A549 (cell line): ENCODE data around the gene RPRD1A. TPM values are rescaled to one million over a fixed set of nuclear protein-coding genes. Genes with fewer than 3 reads are reported as not detected.

Source experiments
- ATAC-seq, 2 experiments: fragments of 200-7000 bp in 1 of 2; fragments of >200 bp in 1 of 2; cut with Nextera tagmentation in 1 of 2; cut with Tn5 transposase in 1 of 2; 3 replicates each; pipeline versions ENCODE4 v1.8.0 to v1.9.1; 2018 to 2020; ENCODE audit warnings: mild to moderate bottlenecking in 1 of 2, moderate library complexity in 1 of 2
- CTCF ChIA-PET: fragments of 300-600 bp; sonication (Branson Sonifier 250); formaldehyde crosslinking; extraction: SDS; loops from one replicate; lab custom pipeline; 2021; ENCODE audit warnings: antibody characterized with exemption, inconsistent platforms; lab: Yijun Ruan, JAX
- POLR2A ChIA-PET: fragments of 350-600 bp; formaldehyde crosslinking; extraction: SDS; loops from one replicate; lab custom pipeline; 2021; ENCODE audit warnings: antibody characterized with exemption, inconsistent platforms; lab: Yijun Ruan, JAX
- DNase-seq, 2 experiments: peaks; one replicate each; pipeline versions ENCODE4 v3.0.0 to v3.0.0-alpha.2; 2011 to 2016; ENCODE audit warnings: low read depth in 1 of 2, low spot score in 1 of 2
- FAIRE-seq: peaks from 2 replicates; lab custom pipeline; 2011; peaks lifted over from hg19 to GRCh38; lab: Jason Lieb, UNC
- H3K27ac ChIP-seq, 2 experiments: fragments of >200 bp; sonication (Bioruptor Twin); formaldehyde crosslinking; 3 replicates each; pipeline ENCODE4 v1.5.1; 2016 to 2017
- H3K4me1 ChIP-seq: fragments of >200 bp; sonication (Bioruptor Twin); formaldehyde crosslinking; 3 replicates; pipeline ENCODE4 v1.6.1; 2016
- H3K4me2 ChIP-seq: fragments of >200 bp; sonication (Bioruptor Twin); formaldehyde crosslinking; 3 replicates; pipeline ENCODE4 v1.6.1; 2016
- H3K4me3 ChIP-seq: fragments of >200 bp; sonication (Bioruptor Twin); formaldehyde crosslinking; 3 replicates; pipeline ENCODE4 v1.5.1; 2016
- H3K9me3 ChIP-seq: fragments of >200 bp; sonication (Bioruptor Twin); formaldehyde crosslinking; 3 replicates; pipeline ENCODE4 v1.6.1; 2016
- CEBPB ChIP-seq, 2 experiments: fragments of >200 bp in 1 of 2; sonication (Bioruptor Twin) in 1 of 2; formaldehyde crosslinking in 1 of 2; IDR thresholded peaks; 2 replicates each; pipeline ENCODE4 v1.6.1; 2012 to 2016
- CHD4 ChIP-seq: fragments of 200-600 bp; sonication (generic); IDR thresholded peaks from 2 replicates; pipeline ENCODE4 v1.6.1; 2016; ENCODE audit warnings: antibody characterized with exemption, mild to moderate bottlenecking, borderline replicate concordance
- CTCF ChIP-seq: fragments of >200 bp; sonication (Bioruptor Twin); formaldehyde crosslinking; IDR thresholded peaks from 3 replicates; pipeline ENCODE4 v1.5.1; 2016
- EHMT2 ChIP-seq: fragments of 200-600 bp; sonication (generic); IDR thresholded peaks from 2 replicates; pipeline ENCODE4 v1.6.1; 2016; ENCODE audit warnings: antibody characterized with exemption, low read depth, mild to moderate bottlenecking, moderate library complexity
- EP300 ChIP-seq, 2 experiments: fragments of >200 bp; sonication (Bioruptor Twin); formaldehyde crosslinking; IDR thresholded peaks; 2 replicates in 1 of 2; 3 replicates in 1 of 2; pipeline ENCODE4 v1.6.1; 2016 to 2017
- FOSL2 ChIP-seq, 2 experiments: fragments of 450-650 bp in 1 of 2; fragments of >200 bp in 1 of 2; sonication (Bioruptor Twin) in 1 of 2; formaldehyde crosslinking; IDR thresholded peaks; 2 replicates each; pipeline versions ENCODE4 v1.5.0 to v1.6.1; 2016 to 2020; ENCODE audit warnings: mild to moderate bottlenecking in 1 of 2, moderate library complexity in 1 of 2
- HDAC2 ChIP-seq: fragments of 200-600 bp; sonication (generic); IDR thresholded peaks from 2 replicates; pipeline ENCODE4 v1.6.1; 2016
- HEYL ChIP-seq: fragments of 250-450 bp; sonication (Bioruptor Pico); IDR thresholded peaks from 2 replicates; pipeline ENCODE4 v1.8.0; 2021; ENCODE audit warnings: mild to moderate bottlenecking, moderate library complexity
- HOXB5 ChIP-seq: fragments of 250-450 bp; sonication (Bioruptor Pico); IDR thresholded peaks from 2 replicates; pipeline ENCODE4 v1.5.0; 2020; ENCODE audit warnings: mild to moderate bottlenecking, moderate library complexity
- JUNB ChIP-seq: fragments of >200 bp; sonication (Bioruptor Twin); formaldehyde crosslinking; IDR thresholded peaks from 2 replicates; pipeline ENCODE4 v1.6.1; 2016
- MAZ ChIP-seq: fragments of 150-350 bp; IDR thresholded peaks from 2 replicates; pipeline ENCODE4 v1.6.1; 2014; ENCODE audit warnings: antibody characterized with exemption, low read depth, low read length, borderline replicate concordance
- NPAS2 ChIP-seq: fragments of 250-450 bp; sonication (Bioruptor Pico); IDR thresholded peaks from 2 replicates; pipeline ENCODE4 v1.8.0; 2022; ENCODE audit warnings: mild to moderate bottlenecking, moderate library complexity, borderline replicate concordance
- PHF8 ChIP-seq: fragments of 200-600 bp; sonication (generic); IDR thresholded peaks from 2 replicates; pipeline ENCODE4 v1.6.1; 2016; ENCODE audit warnings: low read depth, mild to moderate bottlenecking, antibody characterized with exemption, moderate library complexity, borderline replicate concordance
- RARB ChIP-seq: fragments of 250-450 bp; sonication (Bioruptor Pico); IDR thresholded peaks from 2 replicates; pipeline ENCODE4 v1.8.0; 2021; ENCODE audit warnings: mild to moderate bottlenecking, moderate library complexity
- RCOR1 ChIP-seq: fragments of 150-350 bp; IDR thresholded peaks from 2 replicates; pipeline ENCODE4 v1.6.1; 2014; ENCODE audit warnings: antibody characterized with exemption, low read length, low read depth
- RNF2 ChIP-seq: fragments of 200-600 bp; sonication (generic); IDR thresholded peaks from 2 replicates; pipeline ENCODE4 v1.6.1; 2016; ENCODE audit warnings: low read depth, mild to moderate bottlenecking, antibody characterized with exemption, moderate library complexity, borderline replicate concordance
- SMC3 ChIP-seq: fragments of >200 bp; sonication (Bioruptor Twin); formaldehyde crosslinking; IDR thresholded peaks from 3 replicates; pipeline ENCODE4 v1.6.1; 2018; ENCODE audit warnings: inconsistent platforms
- SREBF2 ChIP-seq: fragments of 450-650 bp; IDR thresholded peaks from 2 replicates; pipeline ENCODE4 v1.6.1; 2014; ENCODE audit warnings: mild to moderate bottlenecking, moderate library complexity
- TFCP2L1 ChIP-seq: fragments of 250-450 bp; sonication (Bioruptor Pico); IDR thresholded peaks from 2 replicates; pipeline ENCODE4 v1.5.0; 2021; ENCODE audit warnings: mild to moderate bottlenecking
- TP53 ChIP-seq: fragments of 250-450 bp; sonication (Bioruptor Pico); IDR thresholded peaks from 2 replicates; pipeline ENCODE4 v1.5.0; 2021; ENCODE audit warnings: mild to moderate bottlenecking, moderate library complexity
- USF2 ChIP-seq: fragments of 450-650 bp; IDR thresholded peaks from 2 replicates; pipeline ENCODE4 v1.6.1; 2014; ENCODE audit warnings: antibody characterized with exemption
- WGBS: methylation state at CpG from one replicate; pipeline ENCODE4 v1.1.6; 2017; ENCODE audit errors: missing lambda C conversion rate; 5-methylcytosine and 5-hydroxymethylcytosine counted together
- polyA plus RNA-seq, 4 experiments: library from polyadenylated mRNA; depleted of rRNA in 3 of 4; stranded (reverse); fragments of >200 nt; fragmentation: RNase III in 1 of 4; extraction: RNeasy Plus Mini Kit Qiagen cat#74134 plus additional on column Dnase treatment in 1 of 4; gene quantifications; 2 replicates in 3 of 4; 3 replicates in 1 of 4; pipeline ENCODE4 v1.2.3, GENCODE V29; 2011 to 2017
- TF ChIP-seq, protein P1 (sequence below): IDR thresholded peaks from 2 replicates; pipeline ENCODE4 v1.6.1; 2012; ENCODE audit warnings: low read depth, borderline replicate concordance
- TF ChIP-seq, protein P2 (sequence below): fragments of >200 bp; sonication (Bioruptor Twin); formaldehyde crosslinking; IDR thresholded peaks from 2 replicates; pipeline ENCODE4 v1.6.1; 2016
- TF ChIP-seq, protein P3 (sequence below): fragments of 250-450 bp; sonication (Bioruptor Pico); IDR thresholded peaks from 2 replicates; pipeline ENCODE4 v1.5.0; 2020; ENCODE audit warnings: low read depth, mild to moderate bottlenecking, moderate library complexity

The RPRD1A gene
- polyA plus RNA-seq, 2 of the 4 experiments (the other 2 are of a cell fraction), result 25.8 to 58.2 TPM

GRCh38 chr18:35971661-35972196, 95.6 kb downstream of the RPRD1A start:
- H3K4me1 ChIP-seq, result peaks cover 6% of the 10 kb centered on the region; the same call in 1 of the 3 replicates
- H3K9me3 ChIP-seq, result no peaks in the 10 kb centered on the region
- peak overlapping the region; percentile 73 to 89 for H3K27ac ChIP-seq
- no peak for FAIRE-seq
- H3K4me3 ChIP-seq, result peak overlapping the region; percentile 61
- DNase-seq, result no peak
- TF ChIP-seq SMC3, result no peak
- no peak for TF ChIP-seq USF2
- no peak for TF ChIP-seq CEBPB (IDR thresholded peaks at IDR 0.05)
- TF ChIP-seq RCOR1, result no peak
- no peak for TF ChIP-seq TFCP2L1 (CRISPR knock-in tag)
- TF ChIP-seq PHF8, result no peak
- no peak for TF ChIP-seq RARB
- TF ChIP-seq, protein P1, sequence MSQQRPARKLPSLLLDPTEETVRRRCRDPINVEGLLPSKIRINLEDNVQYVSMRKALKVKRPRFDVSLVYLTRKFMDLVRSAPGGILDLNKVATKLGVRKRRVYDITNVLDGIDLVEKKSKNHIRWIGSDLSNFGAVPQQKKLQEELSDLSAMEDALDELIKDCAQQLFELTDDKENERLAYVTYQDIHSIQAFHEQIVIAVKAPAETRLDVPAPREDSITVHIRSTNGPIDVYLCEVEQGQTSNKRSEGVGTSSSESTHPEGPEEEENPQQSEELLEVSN, result no peak
- TF ChIP-seq HOXB5, result no peak
- no peak for TF ChIP-seq EP300 (IDR thresholded peaks at IDR 0.05)
- no peak for TF ChIP-seq JUNB
- TF ChIP-seq HEYL (CRISPR knock-in tag), result no peak
- TF ChIP-seq, protein P2, sequence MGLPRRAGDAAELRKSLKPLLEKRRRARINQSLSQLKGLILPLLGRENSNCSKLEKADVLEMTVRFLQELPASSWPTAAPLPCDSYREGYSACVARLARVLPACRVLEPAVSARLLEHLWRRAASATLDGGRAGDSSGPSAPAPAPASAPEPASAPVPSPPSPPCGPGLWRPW, result no peak
- TF ChIP-seq CHD4, result no peak
- TF ChIP-seq CTCF, result no peak
- TF ChIP-seq MAZ, result no peak
- TF ChIP-seq TP53 (CRISPR knock-in tag), result no peak
- TF ChIP-seq, protein P3, sequence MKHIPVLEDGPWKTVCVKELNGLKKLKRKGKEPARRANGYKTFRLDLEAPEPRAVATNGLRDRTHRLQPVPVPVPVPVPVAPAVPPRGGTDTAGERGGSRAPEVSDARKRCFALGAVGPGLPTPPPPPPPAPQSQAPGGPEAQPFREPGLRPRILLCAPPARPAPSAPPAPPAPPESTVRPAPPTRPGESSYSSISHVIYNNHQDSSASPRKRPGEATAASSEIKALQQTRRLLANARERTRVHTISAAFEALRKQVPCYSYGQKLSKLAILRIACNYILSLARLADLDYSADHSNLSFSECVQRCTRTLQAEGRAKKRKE (CRISPR knock-in tag), result no peak
- ATAC-seq, result peak; percentile 38 to 50; a peak in 5 of 6 replicates
- ChIA-PET CTCF (no interaction called here), POLR2A (interaction anchor here (0.5 to 1.4 kb wide), 10 partner anchors 10 to 598 kb away, joined by 3 to 9 read pairs (median 4); no protein-coding TSS in a partner anchor)
- 38% methylated on average over 15 of the region's 15 CpGs for WGBS
- H3K4me2 ChIP-seq, result peak overlapping the region; percentile 58

DNA sequence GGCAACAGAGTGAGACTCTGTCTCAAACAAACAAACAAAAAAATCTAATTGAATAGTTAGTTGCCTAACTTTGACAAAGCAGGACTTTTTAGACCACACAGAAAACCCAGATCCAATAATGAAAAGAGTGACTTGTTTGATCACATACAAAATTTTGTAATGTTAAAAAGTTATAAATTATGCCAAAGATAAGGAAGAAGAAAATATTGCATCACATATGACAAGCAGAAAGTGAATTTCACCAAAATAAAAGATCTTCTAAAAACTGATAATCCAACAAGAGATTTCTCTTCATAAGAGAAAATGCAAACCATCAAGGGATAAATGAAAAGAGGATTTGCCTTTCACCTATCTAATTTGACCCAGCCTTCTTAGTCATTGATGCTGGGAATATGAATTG, 97.7 kb downstream of the RPRD1A start:
- FAIRE-seq (no peak), ATAC-seq (no peak), DNase-seq (no peak)
- TF ChIP-seq NPAS2 (CRISPR knock-in tag) (no peak), FOSL2 (IDR thresholded peaks at IDR 0.05) (no peak), FOSL2 (CRISPR knock-in tag; IDR thresholded peaks at IDR 0.05) (no peak), SREBF2 (no peak), EHMT2 (no peak), HDAC2 (no peak), RCOR1 (no peak), RNF2 (no peak)
- CTCF ChIA-PET, result no interaction called here
- no peak overlapping the region for H3K4me3 ChIP-seq
- H3K4me1 ChIP-seq, result peaks cover 6% of the 10 kb centered on the region; the same call in 1 of the 3 replicates
- H3K9me3 ChIP-seq, result no peaks in the 10 kb centered on the region
- H3K27ac ChIP-seq, result no peak overlapping the region
- H3K4me2 ChIP-seq, result no peak overlapping the region
- POLR2A ChIA-PET, result no interaction called here
